AG10803 (cell line): ENCODE data around the gene MAN2A1.

Experiments used
- DNase-seq: peaks from one replicate; pipeline ENCODE4 v3.0.0; 2010; ENCODE audit warnings: low read depth
- H3K4me3 ChIP-seq: 2 replicates; pipeline ENCODE4 v1.5.1; 2011; ENCODE audit warnings: mild to moderate bottlenecking, low read length, control low read depth
- TF ChIP-seq, protein P1 (sequence below): conservative IDR thresholded peaks from 2 replicates; pipeline ENCODE4 v1.5.1; 2011; ENCODE audit warnings: mild to moderate bottlenecking, low read length, control low read depth, inconsistent platforms

Gene MAN2A1

DNA sequence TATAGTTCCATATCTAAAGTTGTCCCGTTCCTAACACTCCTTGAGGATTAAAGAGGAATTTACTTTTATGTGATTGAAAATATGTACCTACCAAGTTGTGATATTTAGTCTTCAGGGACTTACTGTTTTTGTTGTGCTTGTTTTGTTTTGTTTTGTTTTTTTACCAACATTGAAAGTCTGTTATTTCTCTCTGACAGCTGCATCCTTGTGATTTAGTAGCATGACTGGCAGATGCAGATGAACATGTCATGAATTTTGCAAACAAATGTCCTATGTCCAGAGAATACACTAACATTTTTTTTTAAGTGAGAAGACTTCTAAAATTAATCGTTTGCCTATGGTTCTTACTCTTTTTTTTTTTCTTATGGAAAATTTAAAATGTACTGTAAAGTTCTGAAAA is 85.4 kb downstream of the MAN2A1 start:
- DNase-seq: no peak
- TF ChIP-seq, protein P1, sequence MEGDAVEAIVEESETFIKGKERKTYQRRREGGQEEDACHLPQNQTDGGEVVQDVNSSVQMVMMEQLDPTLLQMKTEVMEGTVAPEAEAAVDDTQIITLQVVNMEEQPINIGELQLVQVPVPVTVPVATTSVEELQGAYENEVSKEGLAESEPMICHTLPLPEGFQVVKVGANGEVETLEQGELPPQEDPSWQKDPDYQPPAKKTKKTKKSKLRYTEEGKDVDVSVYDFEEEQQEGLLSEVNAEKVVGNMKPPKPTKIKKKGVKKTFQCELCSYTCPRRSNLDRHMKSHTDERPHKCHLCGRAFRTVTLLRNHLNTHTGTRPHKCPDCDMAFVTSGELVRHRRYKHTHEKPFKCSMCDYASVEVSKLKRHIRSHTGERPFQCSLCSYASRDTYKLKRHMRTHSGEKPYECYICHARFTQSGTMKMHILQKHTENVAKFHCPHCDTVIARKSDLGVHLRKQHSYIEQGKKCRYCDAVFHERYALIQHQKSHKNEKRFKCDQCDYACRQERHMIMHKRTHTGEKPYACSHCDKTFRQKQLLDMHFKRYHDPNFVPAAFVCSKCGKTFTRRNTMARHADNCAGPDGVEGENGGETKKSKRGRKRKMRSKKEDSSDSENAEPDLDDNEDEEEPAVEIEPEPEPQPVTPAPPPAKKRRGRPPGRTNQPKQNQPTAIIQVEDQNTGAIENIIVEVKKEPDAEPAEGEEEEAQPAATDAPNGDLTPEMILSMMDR: no peak
- no peak overlapping the region for H3K4me3 ChIP-seq

DNA sequence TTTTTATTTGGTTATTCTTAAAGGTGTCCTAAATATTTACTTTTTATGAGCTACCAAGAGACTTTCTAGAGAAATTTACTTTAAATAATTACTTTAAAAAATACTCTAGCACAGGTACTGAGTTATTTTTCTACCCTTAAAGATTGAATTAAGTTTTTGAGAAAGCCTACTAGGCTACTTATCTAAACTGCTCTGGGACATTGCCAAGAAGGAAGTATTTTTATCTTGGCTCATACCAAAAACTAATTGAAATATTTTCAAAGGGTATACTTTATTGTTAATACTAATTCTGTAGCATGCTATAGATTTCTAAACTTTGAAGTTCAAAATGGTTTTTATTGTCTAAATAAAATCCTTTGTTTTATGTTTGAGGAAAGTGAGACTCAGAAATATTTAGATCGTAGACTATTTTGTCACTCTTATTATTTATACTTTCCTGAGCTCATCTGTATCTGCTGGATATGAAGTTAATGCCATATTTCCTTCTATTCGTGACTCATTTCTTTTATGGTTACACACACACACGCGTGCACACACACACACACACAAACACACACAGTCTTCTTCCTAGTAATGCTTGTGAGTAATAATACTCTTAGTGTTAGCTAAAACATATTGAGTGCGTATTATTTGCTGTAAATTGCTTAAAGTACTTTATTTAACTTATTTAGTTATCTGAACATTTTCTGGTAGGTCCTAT is 89.5 kb downstream of the MAN2A1 start:
- TF ChIP-seq, protein P1: no peak
- no peak for DNase-seq

DNA sequence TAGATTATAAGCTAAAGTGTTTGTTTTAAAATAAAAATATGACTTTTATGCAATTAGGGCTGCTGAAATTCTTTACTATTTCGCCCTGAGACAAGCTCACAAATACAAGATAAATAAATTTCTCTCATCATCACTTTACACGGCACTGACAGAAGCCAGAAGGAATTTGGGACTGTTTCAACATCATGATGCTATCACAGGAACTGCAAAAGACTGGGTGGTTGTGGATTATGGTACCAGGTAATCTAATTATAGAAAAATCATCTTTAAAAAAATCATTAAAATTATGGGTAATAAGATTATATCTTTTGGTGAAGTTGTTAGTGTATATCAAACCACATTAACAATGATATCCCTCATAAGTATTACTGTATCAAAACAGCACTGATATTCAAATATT is 95.0 kb downstream of the MAN2A1 start:
- TF ChIP-seq, protein P1: no peak
- no peak overlapping the region for H3K4me3 ChIP-seq
- DNase-seq: no peak

More for the DNA sequence above, 89.5 kb downstream of the MAN2A1 start:
- H3K4me3 ChIP-seq: no peak overlapping the region

DNA sequence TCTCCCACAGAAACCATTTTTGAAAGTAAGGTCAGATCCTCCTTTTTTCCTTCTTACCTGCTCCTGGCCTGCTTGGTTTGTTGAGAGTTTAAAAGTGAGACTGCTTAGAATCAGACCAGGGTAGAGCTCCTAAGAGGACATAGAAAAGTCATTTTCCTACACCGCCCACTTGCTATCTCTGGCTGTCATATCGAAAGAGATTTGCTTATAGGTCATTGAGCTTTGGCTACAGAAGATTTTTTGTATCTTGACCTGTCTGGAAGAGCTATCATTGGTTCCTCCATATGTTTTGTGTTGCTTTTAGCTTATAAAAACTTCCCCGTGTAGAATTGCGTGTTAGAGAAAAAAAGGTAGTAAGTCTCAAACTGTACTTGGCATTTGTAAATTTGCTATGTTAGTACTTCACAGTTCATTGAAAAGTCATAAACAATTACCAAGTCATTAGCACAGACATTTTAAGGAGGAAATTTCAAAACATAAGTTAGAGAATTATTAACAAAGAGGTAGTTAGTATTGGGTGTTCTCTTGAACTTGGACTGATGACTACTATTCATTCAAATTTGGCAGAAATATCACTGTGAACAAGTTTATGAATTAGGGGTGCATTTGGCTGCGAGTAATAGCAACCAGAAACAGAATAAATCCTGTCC is 96.6 kb downstream of the MAN2A1 start:
- no peak for DNase-seq
- TF ChIP-seq, protein P1: no peak
- H3K4me3 ChIP-seq: no peak overlapping the region

DNA sequence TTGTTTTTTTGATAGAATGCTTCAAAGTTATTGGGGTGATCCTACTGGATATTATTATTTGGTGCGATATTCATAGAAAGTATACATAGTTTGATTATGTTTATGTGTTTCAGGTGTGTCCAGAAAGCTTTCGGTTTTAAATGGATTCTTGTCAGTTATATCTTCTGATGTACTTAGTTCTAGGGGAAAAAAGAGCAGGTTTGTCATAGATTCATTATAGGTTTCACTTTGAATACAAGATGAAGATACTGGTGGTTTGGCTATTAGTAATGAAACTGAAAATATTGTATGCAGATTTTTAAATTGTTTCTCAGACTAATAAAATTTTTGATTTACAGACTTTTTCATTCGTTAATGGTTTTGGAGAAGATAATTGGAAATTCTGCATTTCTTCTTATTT is 98.9 kb downstream of the MAN2A1 start:
- TF ChIP-seq, protein P1: no peak
- DNase-seq: no peak
- H3K4me3 ChIP-seq: no peak overlapping the region

DNA sequence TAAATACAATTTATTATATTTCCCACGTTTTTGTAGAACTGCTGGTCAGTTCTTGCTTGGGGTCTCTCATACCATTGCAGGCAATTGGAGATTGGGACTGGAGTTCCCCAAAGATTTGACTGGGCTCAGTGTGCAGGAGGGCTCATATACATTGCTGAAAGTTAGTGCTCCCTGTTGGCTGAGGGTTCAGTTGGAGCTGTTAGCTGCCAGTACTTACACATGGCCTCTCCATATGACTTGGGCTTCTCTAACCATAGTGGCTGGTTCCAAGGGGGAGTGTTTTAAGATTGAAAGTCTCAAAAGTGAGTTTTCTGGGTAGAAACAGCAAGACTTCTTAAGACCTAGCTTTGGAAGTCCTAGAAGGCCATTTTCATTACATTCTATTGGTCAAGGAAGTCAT is 102.9 kb downstream of the MAN2A1 start:
- no peak overlapping the region for H3K4me3 ChIP-seq
- TF ChIP-seq, protein P1: no peak
- DNase-seq: no peak

DNA sequence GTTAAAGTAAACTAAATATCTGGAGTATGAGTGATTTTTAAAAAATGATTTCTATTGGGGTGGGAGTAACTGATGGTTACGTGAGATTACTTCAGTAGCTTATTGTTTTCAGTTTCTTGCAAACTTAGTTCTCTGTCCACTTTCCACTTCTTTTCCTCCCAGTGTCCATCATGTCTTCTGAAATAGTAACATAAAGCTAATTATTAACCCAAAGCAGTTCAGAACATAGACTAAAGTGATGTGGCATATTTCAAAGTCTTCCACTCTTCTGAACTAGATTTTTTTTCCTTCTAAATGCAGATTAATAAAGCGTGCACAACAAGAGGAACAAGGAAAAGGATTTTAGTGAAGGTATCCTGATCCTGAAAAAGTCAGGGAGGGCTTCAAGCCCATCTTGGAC is 114.1 kb downstream of the MAN2A1 start:
- no peak for DNase-seq
- TF ChIP-seq, protein P1: no peak
- no peak overlapping the region for H3K4me3 ChIP-seq
